Gastrocnemius medialis (tissue), 4 donors: ENCODE measurements around the gene OGG1. TPM values are rescaled to one million over a fixed set of nuclear protein-coding genes. Genes with fewer than 3 reads are reported as not detected.

Experiments
- ATAC-seq, 2 donors: fragments of 150-250 bp; one replicate each; pipeline ENCODE4 v1.9.1; 2016
- DNase-seq, 2 donors: peaks; one replicate each; pipeline ENCODE4 v3.0.0-alpha.2; 2019
- H3K27ac ChIP-seq, 4 donors: fragments of 200-600 bp; sonication (generic); 1 replicate in 1 of 4; 2 replicates in 3 of 4; pipeline ENCODE4 v1.5.1; 2016 to 2018; ENCODE audit warnings: mild to moderate bottlenecking in 2 of 4, moderate library complexity in 1 of 4
- H3K27me3 ChIP-seq, 3 donors: fragments of 200-600 bp; sonication (generic) in 2 of 3; 1 replicate in 1 of 3; 2 replicates in 2 of 3; pipeline versions ENCODE4 v1.5.1 to v1.6.0; 2016 to 2019; ENCODE audit warnings: mild to moderate bottlenecking in 1 of 3, moderate library complexity in 1 of 3
- H3K36me3 ChIP-seq, 2 donors: fragments of 200-600 bp; sonication (generic) in 1 of 2; one replicate each; pipeline ENCODE4 v1.5.1; 2017 to 2018
- H3K4me1 ChIP-seq, 2 donors: fragments of 200-600 bp; sonication (generic) in 1 of 2; one replicate each; pipeline ENCODE4 v1.5.1; 2016 to 2017; ENCODE audit warnings: mild to moderate bottlenecking in 2 of 2
- H3K4me3 ChIP-seq, 4 donors: fragments of 200-600 bp; sonication (generic) in 3 of 4; 1 replicate in 1 of 4; 2 replicates in 3 of 4; pipeline ENCODE4 v1.5.1; 2016 to 2019; ENCODE audit warnings: mild to moderate bottlenecking in 2 of 4
- H3K9me3 ChIP-seq, 3 donors: fragments of 200-600 bp; sonication (generic) in 2 of 3; 1 replicate in 1 of 3; 2 replicates in 2 of 3; pipeline ENCODE4 v1.5.1; 2016 to 2019
- CTCF ChIP-seq, 5 experiments: fragments of 450-650 bp in 3 of 5; fragments of 200-600 bp in 2 of 5; sonication (generic) in 2 of 5; IDR thresholded peaks in 4 of 5; conservative IDR thresholded peaks in 1 of 5; 1 replicate in 4 of 5; 2 replicates in 1 of 5; pipeline ENCODE4 v1.5.1; 2016 to 2019; ENCODE audit warnings: antibody characterized with exemption in 5 of 5, mild to moderate bottlenecking in 3 of 5, moderate library complexity in 3 of 5
- POLR2A ChIP-seq, 2 donors: fragments of 450-650 bp; IDR thresholded peaks; one replicate each; pipeline ENCODE4 v1.6.1; 2017; ENCODE audit warnings: antibody characterized with exemption in 2 of 2, mild to moderate bottlenecking in 2 of 2, moderate library complexity in 2 of 2
- in situ Hi-C, 4 donors: fragments of 200-750 bp; cut with MboI; loops; one replicate each; pipeline versions ENCODE4 v1.15.0 to v1.8.0; 2017; ENCODE audit warnings: low sequenced_read_pairs in 4 of 4
- intact Hi-C: fragments of 100-400 bp; cut with DNase I; formaldehyde crosslinking; loops from one replicate; pipeline ENCODE4 v1.15.1; 2023; ENCODE audit warnings: low total_unique reads
- total RNA-seq, 4 donors: library from RNA; depleted of rRNA; stranded (reverse); fragments of >200 nt; gene quantifications; one replicate each; pipeline versions ENCODE4 v1.1.0 to v1.2.3, GENCODE V29; 2016

OGG1 gene
- total RNA-seq, 4 donors from 2014 or later, result 4.1 to 13.3 (median 7.4) TPM

GRCh38 chr3:9779075-9779593 lies 29.4 kb downstream of the OGG1 start:
- no peaks in the 10 kb centered on the region for H3K27me3 ChIP-seq
- H3K36me3 ChIP-seq, result peaks cover 0 to 38% of the 10 kb centered on the region in 2 donors
- no peak for DNase-seq
- TF ChIP-seq POLR2A (IDR thresholded peaks at IDR 0.05) (no peak), CTCF (IDR thresholded peaks at IDR 0.05 in 4 of 5, conservative IDR thresholded peaks at IDR 0.05 in 1 of 5) (no peak)
- H3K4me1 ChIP-seq, result no peaks in the 10 kb centered on the region
- in situ Hi-C loops, result no loop called here
- intact Hi-C loops, result no loop called here
- no peak overlapping the region for H3K27ac ChIP-seq
- no peak overlapping the region for H3K4me3 ChIP-seq
- ATAC-seq, result no peak
- H3K9me3 ChIP-seq, result no peaks in the 10 kb centered on the region

- TF ChIP-seq CTCF (IDR thresholded peaks at IDR 0.05 in 4 of 5, conservative IDR thresholded peaks at IDR 0.05 in 1 of 5), result no peak
- no peak for DNase-seq
- Histone ChIP-seq H3K36me3 (peaks cover 0 to 45% of the 10 kb centered on the region in 2 donors), H3K4me1 (no peaks in the 10 kb centered on the region), H3K27me3 (no peaks in the 10 kb centered on the region), H3K4me3 (no peak overlapping the region), H3K9me3 (no peaks in the 10 kb centered on the region), H3K27ac (no peak overlapping the region)
- no peak for ATAC-seq
- in situ Hi-C loops (no loop called here), intact Hi-C loops (no loop called here)
Measured at GRCh38 chr3:9779721-9780457, 30.1 kb downstream of the OGG1 start.

- in situ Hi-C loops, result no loop called here
- H3K27ac ChIP-seq, result no peak overlapping the region
- H3K4me1 ChIP-seq, result no peaks in the 10 kb centered on the region
- no peak for DNase-seq
- H3K27me3 ChIP-seq, result no peaks in the 10 kb centered on the region
- H3K9me3 ChIP-seq, result no peaks in the 10 kb centered on the region
- no peak overlapping the region for H3K4me3 ChIP-seq
- H3K36me3 ChIP-seq, result peaks cover 0 to 51% of the 10 kb centered on the region in 2 donors
- no peak for TF ChIP-seq CTCF (IDR thresholded peaks at IDR 0.05 in 4 of 5, conservative IDR thresholded peaks at IDR 0.05 in 1 of 5)
- no peak for TF ChIP-seq POLR2A (IDR thresholded peaks at IDR 0.05)
- no peak for ATAC-seq
- intact Hi-C loops, result no loop called here
Measured at GRCh38 chr3:9780458-9780812, 30.7 kb downstream of the OGG1 start.

GRCh38 chr3:9780910-9781309 lies 31.2 kb downstream of the OGG1 start:
- no peak for TF ChIP-seq CTCF (IDR thresholded peaks at IDR 0.05 in 4 of 5, conservative IDR thresholded peaks at IDR 0.05 in 1 of 5)
- intact Hi-C loops, result no loop called here
- H3K36me3 ChIP-seq, result peaks cover 0 to 55% of the 10 kb centered on the region in 2 donors

More at GRCh38 chr3:9780910-9781309, 31.2 kb downstream of the OGG1 start:
- no peaks in the 10 kb centered on the region for H3K4me1 ChIP-seq
- no peaks in the 10 kb centered on the region for H3K9me3 ChIP-seq
- H3K4me3 ChIP-seq, result no peak overlapping the region
- H3K27me3 ChIP-seq, result no peaks in the 10 kb centered on the region
- DNase-seq, result no peak
- in situ Hi-C loops, result no loop called here
- ATAC-seq, result no peak
- no peak overlapping the region for H3K27ac ChIP-seq
